ENCODE measurements around the gene CACNA1C.

Gene CACNA1C

GRCh38 chr12:2639020-2639298 is 586.2 kb downstream of the CACNA1C start:
- no peak for TF ChIP-seq CTCF (IDR thresholded peaks at IDR 0.05; ENCODE audit: low read depth, low read length)
- no peak for TF ChIP-seq MYC (IDR thresholded peaks at IDR 0.05; ENCODE audit: low read depth, low read length)
- TF ChIP-seq POLR2A (IDR thresholded peaks at IDR 0.05; ENCODE audit: extremely low read depth, insufficient read length), result no peak
- no peak for TF ChIP-seq MAX (IDR thresholded peaks at IDR 0.05; ENCODE audit: low read depth, low read length)
- H3K4me3 ChIP-seq (ENCODE audit: low read depth, low read length), result no peak overlapping the region
- no peak for DNase-seq (ENCODE audit: low read depth)

- TF ChIP-seq POLR2A (IDR thresholded peaks at IDR 0.05; ENCODE audit: extremely low read depth, insufficient read length) (no peak), CTCF (IDR thresholded peaks at IDR 0.05; ENCODE audit: low read depth, low read length) (no peak), MYC (IDR thresholded peaks at IDR 0.05; ENCODE audit: low read depth, low read length) (no peak), MAX (IDR thresholded peaks at IDR 0.05; ENCODE audit: low read depth, low read length) (no peak)
- DNase-seq (ENCODE audit: low read depth), result no peak
- H3K4me3 ChIP-seq (ENCODE audit: low read depth, low read length), result no peak overlapping the region
Observed at GRCh38 chr12:2640281-2640680, 587.5 kb downstream of the CACNA1C start.

- DNase-seq (ENCODE audit: low read depth), result peak; percentile 63
- no peak for TF ChIP-seq MYC (IDR thresholded peaks at IDR 0.05; ENCODE audit: low read depth, low read length)
- TF ChIP-seq POLR2A (IDR thresholded peaks at IDR 0.05; ENCODE audit: extremely low read depth, insufficient read length), result no peak
- H3K4me3 ChIP-seq (ENCODE audit: low read depth, low read length), result no peak overlapping the region
Observed at GRCh38 chr12:2640709-2641108, 587.9 kb downstream of the CACNA1C start.

DNA sequence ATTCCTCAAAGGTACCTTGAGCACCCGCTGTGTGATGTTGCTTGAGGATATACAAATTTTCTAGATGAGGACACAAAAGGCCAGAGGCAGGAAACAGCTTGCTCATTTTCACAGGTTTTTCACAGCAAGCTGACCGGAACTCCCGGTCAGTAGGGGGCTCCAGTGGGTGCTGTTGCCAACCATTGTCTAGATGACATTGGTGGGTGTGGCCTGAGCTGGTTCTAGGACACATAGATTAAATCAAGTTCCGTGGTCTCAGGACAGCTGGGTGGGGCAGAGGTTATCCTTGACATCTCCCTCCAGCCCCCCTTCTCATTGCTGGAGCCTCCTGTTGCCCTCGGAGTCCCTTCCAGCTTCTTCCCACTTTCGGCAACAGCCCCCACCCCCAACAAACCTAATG is 588.4 kb downstream of the CACNA1C start:
- TF ChIP-seq CTCF (IDR thresholded peaks at IDR 0.05; ENCODE audit: low read depth, low read length) (peak; percentile 51), MAX (IDR thresholded peaks at IDR 0.05; ENCODE audit: low read depth, low read length) (no peak)
- H3K4me3 ChIP-seq (ENCODE audit: low read depth, low read length), result no peak overlapping the region
- DNase-seq (ENCODE audit: low read depth), result peak; percentile 40

DNA sequence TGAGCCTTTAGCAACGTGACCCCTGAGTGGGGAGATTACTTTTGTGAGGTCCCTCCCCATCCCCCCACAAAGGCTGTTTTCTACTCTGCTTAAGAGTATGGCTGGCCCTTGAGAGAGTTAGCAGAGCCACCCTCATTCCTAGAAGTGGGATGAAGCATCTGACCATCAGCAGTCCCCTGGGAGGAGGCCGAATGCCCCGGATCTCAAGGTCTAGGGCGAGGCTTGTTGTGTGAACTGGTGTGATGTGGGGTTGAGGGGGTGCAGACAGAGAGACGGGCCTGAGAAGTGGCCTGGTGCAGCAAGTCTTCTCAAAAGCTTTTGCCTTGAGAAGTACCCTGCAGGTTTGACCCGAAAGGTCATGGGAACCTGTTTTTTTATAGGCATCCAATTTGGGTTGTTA is 589.0 kb downstream of the CACNA1C start:
- TF ChIP-seq CTCF (IDR thresholded peaks at IDR 0.05; ENCODE audit: low read depth, low read length) (no peak), POLR2A (IDR thresholded peaks at IDR 0.05; ENCODE audit: extremely low read depth, insufficient read length) (no peak), MYC (IDR thresholded peaks at IDR 0.05; ENCODE audit: low read depth, low read length) (no peak), MAX (IDR thresholded peaks at IDR 0.05; ENCODE audit: low read depth, low read length) (no peak)
- no peak for DNase-seq (ENCODE audit: low read depth)
- no peak overlapping the region for H3K4me3 ChIP-seq (ENCODE audit: low read depth, low read length)

GRCh38 chr12:2642176-2642892 is 589.5 kb downstream of the CACNA1C start:
- H3K4me3 ChIP-seq (ENCODE audit: low read depth, low read length), result no peak overlapping the region
- DNase-seq (ENCODE audit: low read depth), result no peak
- TF ChIP-seq MAX (IDR thresholded peaks at IDR 0.05; ENCODE audit: low read depth, low read length), result no peak
- TF ChIP-seq POLR2A (IDR thresholded peaks at IDR 0.05; ENCODE audit: extremely low read depth, insufficient read length), result no peak
- no peak for TF ChIP-seq CTCF (IDR thresholded peaks at IDR 0.05; ENCODE audit: low read depth, low read length)
- no peak for TF ChIP-seq MYC (IDR thresholded peaks at IDR 0.05; ENCODE audit: low read depth, low read length)
